Right lobe of liver (tissue), 6 donors: Measurements from ENCODE around the gene TSPAN6. TPM values are rescaled to one million over a fixed set of nuclear protein-coding genes. Genes with fewer than 3 reads are reported as not detected.

Experiments
- ATAC-seq, 4 donors: fragments of 200-7000 bp; cut with Tn5 transposase; one replicate each; pipeline ENCODE4 v1.9.1; 2020; ENCODE audit warnings: mild to moderate bottlenecking in 4 of 4, moderate library complexity in 4 of 4
- DNase-seq, 3 donors: peaks; one replicate each; pipeline ENCODE4 v3.0.0-alpha.2; 2020
- H3K27ac ChIP-seq, 3 donors: fragments of 200-600 bp; one replicate each; pipeline ENCODE4 v1.8.0; 2022
- H3K27me3 ChIP-seq, 2 donors: fragments of 200-600 bp; one replicate each; pipeline ENCODE4 v1.8.0; 2022
- H3K36me3 ChIP-seq, 4 donors: fragments of 200-600 bp; sonication (generic) in 1 of 4; one replicate each; pipeline versions ENCODE4 v1.5.1 to v1.8.0; 2017 to 2022; ENCODE audit warnings: control low read depth in 1 of 4
- H3K4me1 ChIP-seq, 4 donors: fragments of 200-600 bp; sonication (generic) in 1 of 4; one replicate each; pipeline versions ENCODE4 v1.5.1 to v1.8.0; 2017 to 2022; ENCODE audit warnings: control low read depth in 1 of 4
- H3K4me3 ChIP-seq, 3 donors: fragments of 200-600 bp; one replicate each; pipeline ENCODE4 v1.8.0; 2022
- H3K9me3 ChIP-seq, 4 donors: fragments of 200-600 bp; sonication (generic) in 1 of 4; one replicate each; pipeline versions ENCODE4 v1.5.1 to v1.8.0; 2017 to 2022; ENCODE audit warnings: control low read depth in 1 of 4
- POLR2A ChIP-seq: fragments of 450-650 bp; IDR thresholded peaks from one replicate; pipeline ENCODE4 v1.6.1; 2017; ENCODE audit warnings: antibody characterized with exemption, mild to moderate bottlenecking
- WGBS: methylation state at CpG from one replicate; pipeline ENCODE4 v1.1.6; 2018; ENCODE audit warnings: low coverage, low lambda C conversion rate; ENCODE audit not compliant: insufficient coverage; ENCODE audit errors: missing lambda C conversion rate; 5-methylcytosine and 5-hydroxymethylcytosine counted together
- intact Hi-C, 2 donors: fragments of 100-400 bp; cut with DNase I; formaldehyde crosslinking; loops; one replicate each; pipeline versions ENCODE4 v1.11.2 to v1.14.1; 2022
- total RNA-seq, 6 experiments: library from RNA; depleted of rRNA in 2 of 6; stranded (reverse); fragments of >200 nt in 2 of 6; fragmentation: NEBNext Ultra II Directional in 3 of 6; extraction: Animal tissue kit (Norgen Biotek cat#: 25700) in 3 of 6; gene quantifications; one replicate each; pipeline versions ENCODE4 v1.1.0 to v1.2.4, GENCODE V29; 2016 to 2023
- TF ChIP-seq, protein P1 (sequence below), 4 donors: fragments of 200-600 bp in 3 of 4; fragments of 450-650 bp in 1 of 4; IDR thresholded peaks; one replicate each; pipeline versions ENCODE4 v1.5.1 to v1.8.0; 2016 to 2022; ENCODE audit warnings: antibody characterized with exemption in 4 of 4, mild to moderate bottlenecking in 2 of 4
- donor health status: DM: no; HTN: yes; CAD: no.
- donor health status: DM: no; HTN: no; CAD: no.
- donor health status: DM: no; HTN: no; CAD: no.
- donor health status: DM: no; HTN: yes; CAD: no.
- donor health status: DM: no; HTN: yes; CAD: no.

The TSPAN6 gene
- total RNA-seq, 6 experiments from 2014 or later, result 35.6 to 50.2 (median 41.0) TPM

DNA sequence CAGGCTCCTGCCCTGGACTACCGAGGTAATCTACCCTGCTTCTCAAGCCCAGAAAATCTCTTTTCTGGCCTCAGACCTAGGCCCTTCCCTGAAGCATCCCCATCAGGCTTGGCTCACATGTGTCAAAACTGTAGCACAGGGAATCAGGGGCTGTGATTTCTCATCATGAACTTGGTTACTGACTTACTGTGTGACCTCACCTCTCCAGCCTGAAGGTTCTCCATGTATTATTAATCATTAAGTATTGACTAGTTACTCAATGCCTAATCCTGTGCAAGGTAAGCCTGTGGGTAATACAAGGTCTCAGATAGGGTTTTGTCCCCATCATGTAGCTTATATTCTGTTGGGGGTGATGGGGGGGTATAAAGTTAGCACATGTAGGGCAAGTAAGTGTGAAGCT, 14.2 kb upstream of the TSPAN6 start:
- DNase-seq (no peak), ATAC-seq (peak in 3 of 4 donors; percentile 33 to 48 (median 43))
- TF ChIP-seq, protein P1, sequence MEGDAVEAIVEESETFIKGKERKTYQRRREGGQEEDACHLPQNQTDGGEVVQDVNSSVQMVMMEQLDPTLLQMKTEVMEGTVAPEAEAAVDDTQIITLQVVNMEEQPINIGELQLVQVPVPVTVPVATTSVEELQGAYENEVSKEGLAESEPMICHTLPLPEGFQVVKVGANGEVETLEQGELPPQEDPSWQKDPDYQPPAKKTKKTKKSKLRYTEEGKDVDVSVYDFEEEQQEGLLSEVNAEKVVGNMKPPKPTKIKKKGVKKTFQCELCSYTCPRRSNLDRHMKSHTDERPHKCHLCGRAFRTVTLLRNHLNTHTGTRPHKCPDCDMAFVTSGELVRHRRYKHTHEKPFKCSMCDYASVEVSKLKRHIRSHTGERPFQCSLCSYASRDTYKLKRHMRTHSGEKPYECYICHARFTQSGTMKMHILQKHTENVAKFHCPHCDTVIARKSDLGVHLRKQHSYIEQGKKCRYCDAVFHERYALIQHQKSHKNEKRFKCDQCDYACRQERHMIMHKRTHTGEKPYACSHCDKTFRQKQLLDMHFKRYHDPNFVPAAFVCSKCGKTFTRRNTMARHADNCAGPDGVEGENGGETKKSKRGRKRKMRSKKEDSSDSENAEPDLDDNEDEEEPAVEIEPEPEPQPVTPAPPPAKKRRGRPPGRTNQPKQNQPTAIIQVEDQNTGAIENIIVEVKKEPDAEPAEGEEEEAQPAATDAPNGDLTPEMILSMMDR (IDR thresholded peaks at IDR 0.05), result no peak
- TF ChIP-seq POLR2A, result no peak
- Histone ChIP-seq H3K4me3 (no peak overlapping the region), H3K27me3 (no peaks in the 10 kb centered on the region), H3K9me3 (no peaks in the 10 kb centered on the region), H3K4me1 (peaks cover 0 to 34% (median 10%) of the 10 kb centered on the region in 4 donors), H3K36me3 (no peaks in the 10 kb centered on the region), H3K27ac (peak overlapping the region; percentile 80 to 83 (median 82))
- WGBS, result 44% methylated on average over 1 of the region's 1 CpG
- intact Hi-C loops, result no loop called here

DNA sequence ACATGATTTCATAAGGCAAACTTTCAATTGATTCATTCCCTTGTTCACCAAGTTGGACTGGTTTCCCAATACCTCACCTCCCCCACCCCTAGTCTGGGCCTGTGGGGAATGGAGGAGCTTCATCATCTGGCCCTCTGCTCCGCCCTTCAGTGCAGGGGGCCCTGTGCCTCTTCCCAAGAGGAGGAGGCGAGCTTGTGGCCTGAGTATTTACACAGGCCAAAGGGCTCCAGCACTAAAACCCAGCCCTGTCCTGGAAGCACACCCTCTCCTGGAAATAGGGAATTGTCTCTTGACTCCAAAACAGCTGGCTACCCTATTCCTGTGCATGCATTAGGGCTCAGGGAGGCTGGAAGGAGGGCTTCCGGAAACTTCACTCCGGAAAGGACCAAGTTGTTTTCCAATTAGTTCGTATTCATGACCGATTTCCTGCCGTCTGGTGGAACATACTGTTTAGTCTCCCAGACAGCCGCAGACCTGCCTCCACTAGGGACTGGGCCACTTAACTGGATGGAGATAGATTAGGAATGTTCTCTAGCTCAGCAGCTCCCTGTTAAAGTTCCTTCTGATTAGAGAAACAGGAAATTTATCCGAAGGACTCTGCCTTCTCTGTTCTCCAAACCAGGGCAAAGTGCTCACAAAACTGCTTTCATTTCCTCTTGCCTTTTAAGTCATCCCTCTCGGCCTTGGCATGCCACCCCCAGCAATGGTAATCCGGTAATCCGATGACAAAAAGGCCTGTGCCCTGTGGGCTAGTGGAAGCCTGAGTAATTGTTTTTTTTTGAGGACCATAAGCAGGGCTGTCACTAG, 13.1 kb upstream of the TSPAN6 start:
- peaks cover 0 to 34% (median 10%) of the 10 kb centered on the region in 4 donors for H3K4me1 ChIP-seq
- peak; percentile 77 to 90 (median 88) for DNase-seq
- no peaks in the 10 kb centered on the region for H3K27me3 ChIP-seq
- no peaks in the 10 kb centered on the region for H3K36me3 ChIP-seq
- H3K27ac ChIP-seq, result peak overlapping the region; percentile 80 to 83 (median 82)
- ATAC-seq, result peak; percentile 75 to 92 (median 84)
- intact Hi-C loops, result no loop called here
- no peak overlapping the region for H3K4me3 ChIP-seq
- WGBS, result 41% methylated on average over 12 of the region's 12 CpGs
- H3K9me3 ChIP-seq, result no peaks in the 10 kb centered on the region
- TF ChIP-seq POLR2A, result no peak
- TF ChIP-seq, protein P1 (IDR thresholded peaks at IDR 0.05), result no peak

DNA sequence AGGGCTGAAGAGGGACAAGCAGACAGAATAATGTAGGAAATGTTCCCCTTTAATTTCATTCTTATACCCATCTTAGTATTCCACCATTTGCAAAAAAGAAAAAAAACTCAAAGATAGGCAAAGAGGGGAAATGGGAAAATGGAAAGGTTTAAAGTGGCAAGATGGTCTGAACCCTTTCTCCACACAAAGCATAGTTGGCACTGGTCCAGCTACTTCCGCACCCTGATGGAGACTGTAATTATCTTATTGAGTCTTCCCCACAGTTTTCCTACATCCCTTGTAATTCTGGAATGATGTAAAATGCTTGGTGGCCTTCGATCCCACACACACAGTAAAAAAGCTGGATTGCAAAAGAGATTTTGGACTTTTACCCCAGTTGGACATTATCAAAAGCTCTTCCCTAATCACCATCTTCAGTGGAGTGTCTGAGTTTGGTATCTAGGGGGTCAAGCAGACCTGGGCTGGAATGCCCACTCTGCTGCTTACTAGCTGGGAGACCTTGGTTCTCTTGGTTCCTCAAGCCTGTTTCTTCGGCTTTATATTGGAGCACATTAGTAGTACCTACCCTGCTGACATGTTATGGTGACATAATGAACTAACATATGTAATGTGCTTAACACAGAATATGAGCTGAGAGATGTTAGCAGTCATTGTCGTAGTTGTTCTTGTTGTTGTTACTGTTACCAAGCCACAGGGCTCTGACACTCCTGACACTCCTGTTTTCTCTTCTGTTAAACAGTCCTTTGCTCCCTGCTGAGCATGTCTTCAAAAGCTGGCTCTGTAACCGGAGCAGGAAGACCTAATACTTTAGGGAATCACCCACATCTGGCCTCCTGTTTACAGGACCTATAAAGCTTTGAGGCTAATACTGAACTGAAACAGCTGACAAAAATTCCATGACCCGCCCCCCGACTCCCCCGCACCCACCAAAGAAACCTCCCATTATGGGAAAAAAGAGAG, 12.1 kb upstream of the TSPAN6 start:
- Histone ChIP-seq H3K36me3 (no peaks in the 10 kb centered on the region), H3K27me3 (no peaks in the 10 kb centered on the region), H3K27ac (peak overlapping the region; percentile 80 to 83 (median 82)), H3K4me3 (no peak overlapping the region), H3K4me1 (peaks cover 0 to 34% (median 10%) of the 10 kb centered on the region in 4 donors), H3K9me3 (no peaks in the 10 kb centered on the region)
- ATAC-seq (peak; percentile 27 to 62 (median 38)), DNase-seq (no peak)
- WGBS, result 19% methylated on average over 8 of the region's 8 CpGs
- TF ChIP-seq POLR2A, result no peak
- TF ChIP-seq, protein P1 (IDR thresholded peaks at IDR 0.05), result no peak
- intact Hi-C loops, result no loop called here

DNA sequence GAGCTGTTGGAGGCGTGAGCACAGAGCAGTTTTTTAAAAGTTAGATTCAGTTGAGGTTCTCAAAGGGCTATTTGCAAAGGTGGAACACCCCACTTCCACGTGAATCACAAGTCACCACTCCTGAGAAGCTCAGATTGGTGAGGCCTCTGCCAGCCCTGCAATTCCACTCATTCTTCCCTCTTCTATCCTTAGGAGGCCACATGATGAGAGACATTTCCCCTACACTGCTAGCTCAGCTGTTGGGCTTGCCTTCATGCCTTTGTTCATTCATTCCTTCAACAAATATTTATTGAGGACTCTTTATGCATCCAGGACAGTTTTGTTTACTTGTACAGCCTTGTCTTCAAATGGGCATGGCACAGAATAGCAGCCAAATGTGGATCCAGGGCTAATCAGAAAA, 11.1 kb upstream of the TSPAN6 start:
- peak in 2 of 4 donors; percentile 12 to 27 for ATAC-seq
- WGBS, result 25% methylated on average over 2 of the region's 2 CpGs
- peak overlapping the region; percentile 80 to 83 (median 82) for H3K27ac ChIP-seq

More for the DNA sequence above, 11.1 kb upstream of the TSPAN6 start:
- Histone ChIP-seq H3K36me3 (no peaks in the 10 kb centered on the region), H3K27me3 (no peaks in the 10 kb centered on the region), H3K4me3 (no peak overlapping the region), H3K4me1 (peaks cover 0 to 34% (median 10%) of the 10 kb centered on the region in 4 donors), H3K9me3 (no peaks in the 10 kb centered on the region)
- no peak for TF ChIP-seq POLR2A
- TF ChIP-seq, protein P1 (IDR thresholded peaks at IDR 0.05), result no peak
- intact Hi-C loops, result no loop called here
- DNase-seq, result no peak
